Forelimb muscle (tissue), 1 donor: ENCODE data around the gene AMOT. TPM values are rescaled to one million over a fixed set of nuclear protein-coding genes. Genes with fewer than 3 reads are reported as not detected.
"Not testable (repeated sequence)": the region's sequence is repeated elsewhere in the genome, so short reads cannot be mapped to it uniquely, and the experiment has no call there.

Experiments
- DNase-seq: peaks from one replicate; pipeline ENCODE4 v3.0.0-alpha.2; 2013; ENCODE audit warnings: low read depth
- polyA plus RNA-seq: library from polyadenylated mRNA; unstranded; fragments of 120-200 nt; gene quantifications from one replicate; pipeline ENCODE4 v1.2.1, GENCODE V29; 2013; ENCODE audit not compliant: insufficient read length

The AMOT gene
- 22.1 TPM for polyA plus RNA-seq

GRCh38 chrX:112840382-112841113 is at the start of gene AMOT:
TSS of gene AMOT (minus strand) at chrX:112840831. CDS start at chrX:112823126, 17,705 bp downstream.
- DNase-seq, result no peak

GRCh38 chrX:112889400-112889799 is 48.8 kb upstream of the AMOT start:
- DNase-seq, result no peak

- no peak for DNase-seq
Observed at GRCh38 chrX:112888916-112889315, 48.3 kb upstream of the AMOT start.

GRCh38 chrX:112877771-112878173 is 37.1 kb upstream of the AMOT start:
- DNase-seq, result no peak

- no peak for DNase-seq
Observed at GRCh38 chrX:112874614-112875013, 34.0 kb upstream of the AMOT start.

GRCh38 chrX:112874175-112874574 is 33.5 kb upstream of the AMOT start:
- DNase-seq, result no peak

- DNase-seq, result no peak
Observed at GRCh38 chrX:112868586-112868985, 28.0 kb upstream of the AMOT start.

GRCh38 chrX:112867570-112867969 is 26.9 kb upstream of the AMOT start:
- DNase-seq, result no peak

GRCh38 chrX:112866175-112866574 is 25.5 kb upstream of the AMOT start:
- no peak for DNase-seq

- DNase-seq, result no peak
Observed at GRCh38 chrX:112865464-112866025, 24.9 kb upstream of the AMOT start.

- no peak for DNase-seq
Observed at GRCh38 chrX:112863850-112864249, 23.2 kb upstream of the AMOT start.

GRCh38 chrX:112857478-112857878 is 16.8 kb upstream of the AMOT start:
- no peak for DNase-seq

GRCh38 chrX:112854901-112855300 is 14.3 kb upstream of the AMOT start:
- DNase-seq, result not testable (repeated sequence)

GRCh38 chrX:112852851-112853250 is 12.2 kb upstream of the AMOT start:
- DNase-seq, result no peak

- no peak for DNase-seq
Observed at GRCh38 chrX:112851806-112852205, 11.2 kb upstream of the AMOT start.

- DNase-seq, result no peak
Observed at GRCh38 chrX:112851161-112851779, 10.6 kb upstream of the AMOT start.

- no peak for DNase-seq
Observed at GRCh38 chrX:112849016-112849415, 8.4 kb upstream of the AMOT start.

- no peak for DNase-seq
Observed at GRCh38 chrX:112846782-112847181, 6.2 kb upstream of the AMOT start.

- no peak for DNase-seq
Observed at GRCh38 chrX:112846187-112846586, 5.6 kb upstream of the AMOT start.

GRCh38 chrX:112844250-112844649 is 3.6 kb upstream of the AMOT start:
- DNase-seq, result no peak

- DNase-seq, result no peak
Observed at GRCh38 chrX:112841820-112842157, 1.2 kb upstream of the AMOT start.

GRCh38 chrX:112841114-112841819 is 636 bp upstream of the AMOT start:
- DNase-seq, result no peak

GRCh38 chrX:112839856-112840255 is 775 bp downstream of the AMOT start:
- DNase-seq, result no peak
